Left ventricle myocardium inferior (tissue), 1 donor: ENCODE results near the gene PNPLA2. TPM values are rescaled to one million over a fixed set of nuclear protein-coding genes. Genes with fewer than 3 reads are reported as not detected.
A peak's percentile ranks its signal among the peaks of the same experiment; 100 is the strongest.

Source experiments
- DNase-seq: peaks from one replicate; pipeline ENCODE4 v3.0.0-alpha.2; 2020
- H3K27ac ChIP-seq: fragments of 200-600 bp; replicated peaks from 2 replicates; pipeline ENCODE4 v1.8.0; 2021
- H3K27me3 ChIP-seq: fragments of 200-600 bp; 2 replicates; pipeline ENCODE4 v1.8.0; 2021; ENCODE audit warnings: low read depth
- H3K36me3 ChIP-seq: fragments of 200-600 bp; 2 replicates; pipeline ENCODE4 v1.8.0; 2021
- H3K4me1 ChIP-seq: fragments of 200-600 bp; 2 replicates; pipeline ENCODE4 v1.8.0; 2021
- H3K4me3 ChIP-seq: fragments of 200-600 bp; 2 replicates; pipeline ENCODE4 v1.8.0; 2021; ENCODE audit warnings: mild to moderate bottlenecking, moderate library complexity
- H3K9me3 ChIP-seq: fragments of 200-600 bp; replicated peaks from 2 replicates; pipeline ENCODE4 v1.8.0; 2021
- intact Hi-C: fragments of 100-400 bp; cut with micrococcal nuclease; formaldehyde crosslinking; loops from one replicate; pipeline ENCODE4 v1.11.0; 2022
- total RNA-seq: library from RNA; stranded (reverse); fragmentation: NEBNext Ultra II Directional; extraction: Animal tissue kit (Norgen Biotek cat#: 25700); gene quantifications from one replicate; pipeline ENCODE4 v1.2.1, GENCODE V29; 2021
- TF ChIP-seq, protein P1 (sequence below): fragments of 200-600 bp; IDR thresholded peaks from 2 replicates; pipeline ENCODE4 v1.8.0; 2021; ENCODE audit warnings: antibody characterized with exemption, mild to moderate bottlenecking, borderline replicate concordance
- donor health status: DM: no; HTN: yes; CAD: no; lungs with severe emphysema.

PNPLA2 gene
- total RNA-seq, 1 donor from 2014 or later: 300 TPM

- intact Hi-C loops: no loop called here
- Histone ChIP-seq H3K27ac (no peak overlapping the region), H3K36me3 (peaks cover 36% of the 10 kb centered on the region), H3K27me3 (no peaks in the 10 kb centered on the region), H3K4me3 (no peak overlapping the region), H3K9me3 (no peaks in the 10 kb centered on the region), H3K4me1 (peaks cover 57% of the 10 kb centered on the region)
- DNase-seq: no peak
- TF ChIP-seq, protein P1, sequence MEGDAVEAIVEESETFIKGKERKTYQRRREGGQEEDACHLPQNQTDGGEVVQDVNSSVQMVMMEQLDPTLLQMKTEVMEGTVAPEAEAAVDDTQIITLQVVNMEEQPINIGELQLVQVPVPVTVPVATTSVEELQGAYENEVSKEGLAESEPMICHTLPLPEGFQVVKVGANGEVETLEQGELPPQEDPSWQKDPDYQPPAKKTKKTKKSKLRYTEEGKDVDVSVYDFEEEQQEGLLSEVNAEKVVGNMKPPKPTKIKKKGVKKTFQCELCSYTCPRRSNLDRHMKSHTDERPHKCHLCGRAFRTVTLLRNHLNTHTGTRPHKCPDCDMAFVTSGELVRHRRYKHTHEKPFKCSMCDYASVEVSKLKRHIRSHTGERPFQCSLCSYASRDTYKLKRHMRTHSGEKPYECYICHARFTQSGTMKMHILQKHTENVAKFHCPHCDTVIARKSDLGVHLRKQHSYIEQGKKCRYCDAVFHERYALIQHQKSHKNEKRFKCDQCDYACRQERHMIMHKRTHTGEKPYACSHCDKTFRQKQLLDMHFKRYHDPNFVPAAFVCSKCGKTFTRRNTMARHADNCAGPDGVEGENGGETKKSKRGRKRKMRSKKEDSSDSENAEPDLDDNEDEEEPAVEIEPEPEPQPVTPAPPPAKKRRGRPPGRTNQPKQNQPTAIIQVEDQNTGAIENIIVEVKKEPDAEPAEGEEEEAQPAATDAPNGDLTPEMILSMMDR: no peak
These were observed 17.5 kb upstream of the PNPLA2 start for GRCh38 chr11:801097-801780.

- TF ChIP-seq, protein P1: no peak
- H3K36me3 ChIP-seq: peaks cover 36% of the 10 kb centered on the region
- no peaks in the 10 kb centered on the region for H3K9me3 ChIP-seq
- peaks cover 48% of the 10 kb centered on the region for H3K4me1 ChIP-seq
- H3K4me3 ChIP-seq: no peak overlapping the region
- intact Hi-C loops: no loop called here
- no peaks in the 10 kb centered on the region for H3K27me3 ChIP-seq
- H3K27ac ChIP-seq: no peak overlapping the region
- DNase-seq: no peak
These were observed 16.6 kb upstream of the PNPLA2 start for GRCh38 chr11:802018-802617.

- intact Hi-C loops: no loop called here
- Histone ChIP-seq H3K27me3 (no peaks in the 10 kb centered on the region), H3K36me3 (peaks cover 36% of the 10 kb centered on the region), H3K4me3 (no peak overlapping the region), H3K4me1 (peaks cover 44% of the 10 kb centered on the region), H3K9me3 (no peaks in the 10 kb centered on the region), H3K27ac (no peak overlapping the region)
- TF ChIP-seq, protein P1: no peak
- DNase-seq: no peak
These were observed 15.8 kb upstream of the PNPLA2 start for GRCh38 chr11:802693-803466.

DNA sequence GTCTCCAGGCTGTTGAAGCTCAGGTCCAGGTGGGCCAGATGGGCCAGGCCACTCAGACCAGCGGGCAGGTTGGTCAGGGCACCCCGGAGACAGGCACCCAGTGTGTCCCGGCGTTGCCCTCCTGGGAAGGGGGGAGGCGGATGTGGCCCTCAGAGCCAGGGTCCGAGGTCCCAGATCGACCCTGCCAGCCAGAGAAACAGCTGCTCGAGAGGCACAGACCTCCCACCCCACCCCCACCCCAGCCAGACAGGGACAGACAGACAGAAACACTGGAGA is 15.3 kb upstream of the PNPLA2 start:
- Histone ChIP-seq H3K9me3 (no peaks in the 10 kb centered on the region), H3K36me3 (peaks cover 36% of the 10 kb centered on the region), H3K4me1 (peaks cover 46% of the 10 kb centered on the region), H3K4me3 (no peak overlapping the region), H3K27me3 (no peaks in the 10 kb centered on the region), H3K27ac (no peak overlapping the region)
- no peak for DNase-seq
- intact Hi-C loops: no loop called here
- TF ChIP-seq, protein P1: no peak

DNA sequence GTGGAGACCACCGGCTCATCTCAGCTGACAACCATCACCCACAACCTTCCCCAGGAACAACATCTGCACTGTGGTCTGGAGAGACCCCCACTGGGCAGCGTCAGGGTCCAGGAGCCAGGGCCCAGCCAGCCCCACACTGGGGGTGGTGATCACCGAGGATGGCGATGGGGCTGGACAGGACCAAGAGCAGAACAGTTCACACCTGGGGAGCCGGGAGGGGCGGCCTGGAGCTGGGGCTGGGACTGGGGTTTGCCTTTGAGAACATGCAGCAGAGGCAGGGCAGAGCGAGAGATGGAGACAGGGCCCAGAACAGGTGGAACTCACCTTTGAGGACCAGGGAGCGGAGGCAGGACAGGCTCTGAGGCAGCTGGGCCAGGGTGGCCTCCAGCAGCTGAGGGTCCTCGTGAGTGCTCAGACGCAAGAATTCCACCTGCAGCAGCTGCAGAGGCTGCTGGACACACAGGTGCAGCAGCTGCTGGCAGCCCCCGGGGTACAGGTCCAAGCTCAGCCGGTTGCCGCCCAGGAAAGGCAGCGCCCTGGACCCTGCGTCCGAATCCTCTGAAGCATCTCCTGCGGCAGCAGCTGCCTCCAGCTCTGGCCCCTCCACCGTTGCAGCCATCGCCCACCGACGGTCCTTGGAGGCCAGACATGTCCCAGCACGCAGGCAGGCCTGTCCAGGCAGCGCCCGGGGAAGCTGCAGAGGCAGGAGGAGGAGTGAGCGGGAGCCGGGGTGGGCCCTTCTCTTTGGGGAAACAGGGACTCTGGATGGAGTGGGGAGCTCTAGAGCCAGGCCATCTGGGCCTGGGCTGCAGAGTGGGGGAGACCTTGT is 14.7 kb upstream of the PNPLA2 start:
- Histone ChIP-seq H3K4me1 (peaks cover 48% of the 10 kb centered on the region), H3K27ac (peak overlapping the region; percentile 97), H3K27me3 (no peaks in the 10 kb centered on the region), H3K36me3 (peaks cover 36% of the 10 kb centered on the region), H3K4me3 (peak overlapping the region; percentile 77), H3K9me3 (no peaks in the 10 kb centered on the region)
- intact Hi-C loops: no loop called here
- no peak for DNase-seq
- TF ChIP-seq, protein P1: no peak
